ENCODE measurements around the gene BNIP3. TPM values are rescaled to one million over a fixed set of nuclear protein-coding genes. Genes with fewer than 3 reads are reported as not detected.
A peak's percentile ranks its signal among the peaks of the same experiment; 100 is the strongest.
"Not testable (repeated sequence)": the region's sequence is repeated elsewhere in the genome, so short reads cannot be mapped to it uniquely, and the experiment has no call there.

The BNIP3 gene
- total RNA-seq, 2 donors from 2014 or later: 20.1 to 26.8 TPM

- intact Hi-C loops (cut with DNase I): loop anchor here in 1 of 2 donors (10.0 kb wide), 1 partner anchor 110 kb away; no protein-coding TSS in a partner anchor
- DNase-seq (ENCODE audit: low spot score): no peak
These were observed 23.4 kb upstream of the BNIP3 start for GRCh38 chr10:132005147-132005546.

DNA sequence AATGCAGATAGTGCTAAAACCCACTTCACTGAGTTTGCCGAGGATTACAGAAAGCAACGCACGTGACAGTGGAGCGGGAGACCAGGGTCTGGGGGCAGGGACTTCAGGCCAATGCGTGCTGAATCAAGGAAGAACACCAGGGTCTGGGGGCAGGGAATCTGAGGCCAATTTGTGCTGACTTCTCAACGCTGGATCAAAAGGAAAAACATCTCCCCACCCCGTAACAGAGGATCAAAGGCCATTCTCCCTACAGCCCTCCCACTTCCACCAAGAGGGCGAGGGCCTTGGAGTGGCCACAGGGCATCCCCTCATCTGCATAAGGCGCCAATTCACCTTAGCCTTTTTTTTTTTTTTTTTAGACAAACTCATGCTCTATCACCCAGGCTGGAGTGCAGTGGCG, 22.3 kb upstream of the BNIP3 start:
- DNase-seq (ENCODE audit: low spot score): no peak
- intact Hi-C loops (cut with DNase I): loop anchor here in 1 of 2 donors (10.0 kb wide), 1 partner anchor 109 kb away; no protein-coding TSS in a partner anchor

DNA sequence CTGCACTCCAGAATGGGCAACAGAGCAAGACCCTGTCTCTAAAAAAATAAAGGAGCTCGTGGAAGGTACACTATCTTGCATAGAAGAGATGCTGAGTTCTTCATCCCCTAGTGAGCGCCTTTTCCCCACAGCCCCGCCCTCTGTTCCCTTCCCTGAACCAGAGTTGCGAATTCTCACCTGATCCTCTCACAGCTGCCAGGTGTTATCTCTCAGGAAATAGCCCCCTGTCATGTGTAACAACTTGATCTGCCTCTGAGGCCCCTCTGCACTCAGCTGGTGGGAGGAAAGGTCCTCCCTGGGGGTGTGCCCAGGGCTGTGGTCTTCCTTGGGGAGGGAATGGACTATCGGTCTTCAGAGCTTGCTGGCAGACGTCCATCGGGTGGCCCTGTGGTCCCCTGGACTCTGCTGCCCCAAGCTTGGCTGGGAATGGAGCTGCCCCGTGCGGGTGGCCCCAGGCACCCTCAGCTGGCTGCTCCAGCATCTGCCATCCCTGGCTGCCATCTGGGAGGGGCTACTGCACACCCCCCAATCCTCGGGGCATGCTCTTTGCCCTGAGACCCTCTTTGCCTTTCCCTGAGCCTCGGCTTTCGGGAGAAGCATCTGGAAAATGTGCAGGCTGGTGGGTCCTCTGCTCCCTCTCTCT, 21.7 kb upstream of the BNIP3 start:
- no peak for DNase-seq (ENCODE audit: low spot score)
- intact Hi-C loops (cut with DNase I): loop anchor here in 1 of 2 donors (10.0 kb wide), 1 partner anchor 109 kb away; no protein-coding TSS in a partner anchor

- intact Hi-C loops (cut with DNase I): loop anchor here in 1 of 2 donors (10.0 kb wide), 1 partner anchor 107 kb away; no protein-coding TSS in a partner anchor
- DNase-seq (ENCODE audit: low spot score): no peak
These were observed 20.3 kb upstream of the BNIP3 start for GRCh38 chr10:132002004-132002403.

GRCh38 chr10:132001238-132001972, 19.7 kb upstream of the BNIP3 start:
- no peak for DNase-seq (ENCODE audit: low spot score)
- intact Hi-C loops (cut with DNase I): loop anchor here in 1 of 2 donors (10.0 kb wide), 1 partner anchor 107 kb away; no protein-coding TSS in a partner anchor

DNA sequence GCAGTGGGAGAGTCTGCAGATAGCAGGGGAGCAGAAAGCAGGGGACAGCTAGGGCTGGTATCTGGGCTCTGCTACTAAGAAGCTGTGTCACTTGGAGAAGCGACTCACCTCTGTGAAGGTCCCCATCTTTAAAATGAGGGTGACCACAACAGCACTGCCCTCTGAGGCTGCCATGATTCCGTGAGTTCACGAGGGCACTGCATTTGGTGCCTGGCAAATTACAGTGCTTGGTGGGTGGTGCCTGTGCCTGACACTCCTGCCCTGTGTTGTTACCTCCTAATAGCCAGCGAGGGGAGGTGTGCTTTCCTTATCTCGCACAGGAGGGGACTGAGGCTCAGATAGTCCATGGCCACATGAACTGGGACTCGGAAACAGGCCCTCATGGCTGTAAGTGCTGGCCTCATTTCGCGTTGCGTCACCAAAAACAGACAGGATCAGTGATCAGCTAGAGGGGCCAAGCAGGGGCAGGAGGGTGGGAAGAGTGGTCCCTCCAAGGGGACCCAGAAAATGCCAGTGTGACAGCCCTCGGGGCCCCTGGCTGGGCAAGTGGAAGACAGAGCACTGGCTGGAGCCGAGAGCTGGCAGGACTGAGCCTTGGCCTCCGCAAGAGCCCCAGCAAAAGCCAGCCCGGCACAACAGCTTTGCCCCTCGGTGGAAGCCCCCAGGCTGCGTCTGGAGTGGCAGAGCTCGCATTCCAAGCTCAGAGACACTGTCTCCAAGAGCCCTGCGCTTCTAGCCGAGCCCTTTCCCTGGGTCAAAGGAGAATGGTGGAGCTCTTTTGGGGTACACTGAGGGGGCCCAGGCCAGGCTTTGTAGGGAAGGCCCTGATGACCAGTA, 17.3 kb upstream of the BNIP3 start:
- no peak for DNase-seq (ENCODE audit: low spot score)
- intact Hi-C loops (cut with DNase I): no loop called here

GRCh38 chr10:131998050-131998844, 16.5 kb upstream of the BNIP3 start:
- intact Hi-C loops (cut with DNase I): no loop called here

DNA sequence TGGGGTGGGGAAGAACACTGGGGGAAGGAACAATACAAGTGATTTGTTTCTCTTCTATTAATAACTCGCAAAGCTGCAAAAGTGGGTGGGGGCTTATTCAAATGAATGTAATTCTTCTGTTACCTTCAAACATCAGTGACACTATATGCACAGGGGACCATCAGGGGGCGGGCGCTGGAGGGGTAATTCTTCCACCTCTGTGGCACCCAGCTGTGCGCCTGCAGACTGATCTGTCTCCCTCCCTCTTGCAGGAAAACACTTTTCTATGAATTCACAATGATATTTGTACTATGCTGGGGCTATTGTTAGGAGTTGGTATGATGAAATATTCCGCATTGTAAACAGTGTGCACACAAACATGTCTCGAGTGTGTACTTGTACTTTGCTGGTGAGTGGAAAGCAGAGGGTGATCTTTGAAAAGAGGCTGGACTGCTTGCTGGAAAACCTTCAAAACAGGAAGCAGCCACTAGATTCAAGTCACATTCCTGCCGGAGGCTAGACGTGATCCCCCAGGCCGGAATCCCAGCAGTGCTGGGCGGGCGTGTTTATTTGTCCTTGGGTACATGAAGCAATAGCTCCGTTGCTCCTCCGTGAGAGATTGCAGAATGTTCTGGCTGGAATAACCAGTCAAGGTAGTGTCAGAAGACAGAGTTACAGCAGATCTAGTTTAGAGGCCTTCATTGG, 15.8 kb upstream of the BNIP3 start:
- peak; percentile 87 for DNase-seq (ENCODE audit: low spot score)
- intact Hi-C loops (cut with DNase I): no loop called here

More at GRCh38 chr10:131998050-131998844, 16.5 kb upstream of the BNIP3 start:
- DNase-seq (ENCODE audit: low spot score): no peak

GRCh38 chr10:131996466-131997365, 15.0 kb upstream of the BNIP3 start:
- DNase-seq (ENCODE audit: low spot score): no peak
- intact Hi-C loops (cut with DNase I): no loop called here

GRCh38 chr10:131994435-131994834, 12.7 kb upstream of the BNIP3 start:
- intact Hi-C loops (cut with DNase I): no loop called here
- no peak for DNase-seq (ENCODE audit: low spot score)

DNA sequence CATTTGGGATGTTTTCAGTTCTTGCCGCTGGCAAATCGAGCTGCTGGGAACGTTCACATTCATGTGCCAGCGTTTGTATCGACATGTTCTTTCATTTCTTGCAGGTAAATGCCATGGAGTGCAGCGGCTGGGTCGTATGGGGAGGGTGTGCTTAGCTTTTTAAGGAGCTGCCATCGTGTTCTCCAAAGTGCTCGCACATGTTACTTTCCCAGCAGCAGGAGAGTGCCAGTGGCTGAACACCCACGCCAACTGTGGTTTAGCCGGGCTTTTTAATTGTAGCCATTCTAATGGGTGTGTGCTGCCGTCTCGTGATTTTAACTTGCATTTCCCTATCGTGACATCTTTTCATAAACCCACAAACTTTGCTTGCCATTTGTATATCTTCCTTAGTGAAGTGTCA, 11.6 kb upstream of the BNIP3 start:
- intact Hi-C loops (cut with DNase I): no loop called here
- no peak for DNase-seq (ENCODE audit: low spot score)

DNA sequence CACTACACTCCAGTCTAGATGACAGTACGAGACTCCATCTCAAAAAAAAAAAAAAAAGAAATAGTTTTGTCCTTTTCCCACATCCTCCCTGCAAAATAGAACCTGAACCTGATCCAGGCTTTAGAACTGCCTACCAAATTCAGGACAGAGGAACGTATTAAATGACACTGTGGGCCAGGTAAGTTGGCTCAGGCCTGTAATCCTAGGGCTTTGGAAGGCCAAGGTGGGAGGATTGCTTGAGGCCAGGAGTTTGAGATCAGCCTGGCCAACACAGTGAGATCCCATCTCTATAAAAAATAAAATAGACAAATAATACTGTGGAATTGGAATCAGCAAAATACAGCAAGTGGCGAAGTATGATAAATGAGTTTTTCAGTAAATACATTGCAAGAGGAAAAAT, 10.0 kb upstream of the BNIP3 start:
- DNase-seq (ENCODE audit: low spot score): no peak
- intact Hi-C loops (cut with DNase I): no loop called here

DNA sequence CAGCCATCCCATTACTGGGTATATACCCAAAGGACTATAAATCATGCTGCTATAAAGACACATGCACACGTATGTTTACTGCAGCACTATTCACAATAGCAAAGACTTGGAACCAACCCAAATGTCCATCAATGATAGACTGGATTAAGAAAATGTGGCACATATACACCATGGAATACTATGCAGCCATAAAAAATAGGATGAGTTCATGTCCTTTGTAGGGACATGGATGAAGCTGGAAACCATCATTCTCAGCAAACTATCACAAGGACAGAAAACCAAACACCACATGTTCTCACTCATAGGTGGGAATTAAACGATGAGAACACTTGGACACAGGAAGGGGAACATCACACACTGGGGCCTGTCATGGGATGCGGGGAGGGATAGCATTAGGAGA, 6.1 kb upstream of the BNIP3 start:
- intact Hi-C loops (cut with DNase I); DNase-seq (ENCODE audit: low spot score): not testable (repeated sequence)

DNA sequence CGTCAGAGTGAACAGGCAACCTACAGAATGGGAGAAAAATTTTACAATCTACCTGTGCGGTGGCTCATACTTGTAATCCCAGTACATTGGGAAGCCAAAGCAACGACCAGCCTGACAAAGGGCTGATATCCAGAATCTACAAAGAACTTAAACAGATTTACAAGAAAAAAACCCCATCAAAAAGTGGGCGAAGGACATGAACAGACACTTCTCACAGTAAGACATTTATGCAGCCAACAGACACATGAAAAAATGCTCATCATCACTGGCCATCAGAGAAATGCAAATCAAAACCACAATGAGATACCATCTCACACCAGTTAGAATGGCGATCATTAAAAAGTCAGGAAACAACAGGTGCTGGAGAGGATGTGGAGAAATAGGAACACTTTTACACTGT, 5.6 kb upstream of the BNIP3 start:
- intact Hi-C loops (cut with DNase I); DNase-seq (ENCODE audit: low spot score): not testable (repeated sequence)

- DNase-seq (ENCODE audit: low spot score); intact Hi-C loops (cut with DNase I): not testable (repeated sequence)
These were observed 5.1 kb upstream of the BNIP3 start for GRCh38 chr10:131986851-131987250.

- no peak for DNase-seq (ENCODE audit: low spot score)
- intact Hi-C loops (cut with DNase I): no loop called here
These were observed 2.1 kb upstream of the BNIP3 start for GRCh38 chr10:131983780-131984179.

- DNase-seq (ENCODE audit: low spot score): peak; percentile 80
- intact Hi-C loops (cut with DNase I): no loop called here
These were observed 1.1 kb upstream of the BNIP3 start for GRCh38 chr10:131982796-131983195.

Measured in posterior vena cava (tissue), 2 donors.